Immature natural killer cell (primary cell): Measurements from ENCODE around the gene ADAM15. TPM values are rescaled to one million over a fixed set of nuclear protein-coding genes. Genes with fewer than 3 reads are reported as not detected.

ENCODE experiments used
- DNase-seq, 3 donors: peaks; one replicate each; pipeline ENCODE4 v3.0.0; 2022; ENCODE audit warnings: mixed read lengths in 1 of 3
- H3K27ac Mint-ChIP-seq, 6 donors: one replicate each; pipeline ENCODE4 v1.8.0; 2020; ENCODE audit warnings: mixed read lengths in 6 of 6, mild to moderate bottlenecking in 5 of 6, inconsistent platforms in 4 of 6, moderate library complexity in 3 of 6
- H3K27me3 Mint-ChIP-seq, 3 donors: one replicate each; pipeline ENCODE4 v1.8.0; 2020 to 2021; ENCODE audit warnings: low read depth in 3 of 3, mild to moderate bottlenecking in 3 of 3, mixed read lengths in 3 of 3, moderate library complexity in 3 of 3, inconsistent platforms in 1 of 3
- H3K36me3 Mint-ChIP-seq, 3 donors: one replicate each; pipeline ENCODE4 v1.8.0; 2020; ENCODE audit warnings: mixed read lengths in 3 of 3, inconsistent platforms in 2 of 3, mild to moderate bottlenecking in 2 of 3
- H3K4me1 Mint-ChIP-seq, 2 donors: one replicate each; pipeline ENCODE4 v1.8.0; 2020; ENCODE audit warnings: inconsistent platforms in 2 of 2, mild to moderate bottlenecking in 2 of 2, mixed read lengths in 2 of 2, moderate library complexity in 1 of 2
- H3K4me3 Mint-ChIP-seq, 5 donors: one replicate each; pipeline ENCODE4 v1.8.0; 2020; ENCODE audit warnings: mild to moderate bottlenecking in 5 of 5, mixed read lengths in 5 of 5, inconsistent platforms in 3 of 5, moderate library complexity in 3 of 5
- H3K9me3 Mint-ChIP-seq, 6 donors: one replicate each; pipeline ENCODE4 v1.8.0; 2020; ENCODE audit warnings: mild to moderate bottlenecking in 6 of 6, mixed read lengths in 6 of 6, inconsistent platforms in 4 of 6, moderate library complexity in 3 of 6
- polyA plus RNA-seq, 3 donors: library from polyadenylated mRNA; unstranded; fragments of 300-500 nt; fragmentation: Illumina TruSeq; gene quantifications; one replicate each; pipeline ENCODE4 v1.2.3, GENCODE V29; 2021

ADAM15 gene
- polyA plus RNA-seq, 3 donors from 2014 or later, result 10.4 to 27.1 (median 24.3) TPM

- no peak for DNase-seq
- Mint-ChIP-seq H3K27me3 (peaks cover 0 to 8% (median 0%) of the 10 kb centered on the region in 3 donors), H3K4me3 (no peak overlapping the region), H3K9me3 (no peaks in the 10 kb centered on the region), H3K4me1 (no peaks in the 10 kb centered on the region), H3K36me3 (no peaks in the 10 kb centered on the region), H3K27ac (no peak overlapping the region)
Measured at GRCh38 chr1:155108296-155108695, 57.2 kb downstream of the ADAM15 start.

GRCh38 chr1:155110381-155110780 lies 59.3 kb downstream of the ADAM15 start:
- H3K4me1 Mint-ChIP-seq, result no peaks in the 10 kb centered on the region
- peaks cover 0 to 8% (median 2%) of the 10 kb centered on the region in 3 donors for H3K27me3 Mint-ChIP-seq
- no peak for DNase-seq
- H3K27ac Mint-ChIP-seq, result no peak overlapping the region
- H3K4me3 Mint-ChIP-seq, result no peak overlapping the region
- H3K36me3 Mint-ChIP-seq, result no peaks in the 10 kb centered on the region
- H3K9me3 Mint-ChIP-seq, result no peaks in the 10 kb centered on the region

DNA sequence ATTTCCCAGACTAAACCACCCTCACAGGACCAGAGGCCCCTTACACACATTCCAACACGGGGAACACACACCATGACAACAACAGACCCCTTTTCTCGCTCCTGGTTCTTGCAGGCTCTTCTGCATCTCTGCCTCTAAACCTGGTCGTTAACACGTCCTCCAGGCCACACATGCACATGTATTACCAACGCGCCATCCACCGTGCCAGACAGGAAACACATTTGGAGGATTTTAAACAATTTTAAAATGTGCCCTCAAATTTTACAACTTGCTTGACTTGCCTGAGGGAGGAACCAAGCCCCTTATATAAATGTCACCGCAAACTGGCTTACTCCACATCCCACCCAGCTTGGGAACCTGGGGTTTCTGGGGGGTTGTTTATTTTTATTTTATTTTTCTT lies 59.7 kb downstream of the ADAM15 start:
- DNase-seq, result no peak
- Mint-ChIP-seq H3K9me3 (no peaks in the 10 kb centered on the region), H3K4me3 (no peak overlapping the region), H3K27me3 (peaks cover 0 to 6% (median 4%) of the 10 kb centered on the region in 3 donors), H3K27ac (no peak overlapping the region), H3K36me3 (no peaks in the 10 kb centered on the region), H3K4me1 (no peaks in the 10 kb centered on the region)

Other genes with a start within 250 kb of the ADAM15 start
- gene KCNN3, start 181.0 kb upstream of the ADAM15 start, polyA plus RNA-seq, result not detected
- 10 to 100 TPM; 52.5 to 53.8 (median 53.6) TPM for gene PMVK, start 114.6 kb upstream of the ADAM15 start, polyA plus RNA-seq
- gene PBXIP1, start 95.2 kb upstream of the ADAM15 start, polyA plus RNA-seq, result 100 to 1,000 TPM in 1 of 3 donors, 10 to 100 TPM in 2; 45.1 to 117 (median 94.6) TPM
- gene PYGO2, start 89.5 kb upstream of the ADAM15 start, polyA plus RNA-seq, result 10 to 100 TPM; 15.0 to 39.1 (median 15.4) TPM
- gene SHC1, start 80.6 kb upstream of the ADAM15 start, polyA plus RNA-seq, result 10 to 100 TPM; 32.3 to 49.4 (median 42.5) TPM
- 10 to 100 TPM; 59.5 to 82.7 (median 67.5) TPM for gene CKS1B, start 76.6 kb upstream of the ADAM15 start, polyA plus RNA-seq
- 10 to 100 TPM; 40.9 to 99.7 (median 41.7) TPM for gene FLAD1, start 68.0 kb upstream of the ADAM15 start, polyA plus RNA-seq
- not detected for gene LENEP, start 57.7 kb upstream of the ADAM15 start, polyA plus RNA-seq
- gene ZBTB7B, start 48.5 kb upstream of the ADAM15 start, polyA plus RNA-seq, result 1 to 10 TPM in 2 of 3 donors, under 1 TPM in 1; 0.96 to 3.3 (median 1.8) TPM
- not detected for gene DCST2, start 17.5 kb upstream of the ADAM15 start, polyA plus RNA-seq
- not detected for gene DCST1, start 17.5 kb upstream of the ADAM15 start, polyA plus RNA-seq
- 1 to 10 TPM; 1.1 to 3.0 (median 2.6) TPM for gene EFNA4, start 12.4 kb downstream of the ADAM15 start, polyA plus RNA-seq
- gene EFNA3, start 27.5 kb downstream of the ADAM15 start, polyA plus RNA-seq, result 1 to 10 TPM in 1 of 3 donors, under 1 TPM in 2; 0.70 to 2.3 (median 0.94) TPM
- gene EFNA1, start 76.6 kb downstream of the ADAM15 start, polyA plus RNA-seq, result 1 to 10 TPM in 2 of 3 donors, under 1 TPM in 1; 0.64 to 4.0 (median 1.1) TPM
- gene SLC50A1, start 84.5 kb downstream of the ADAM15 start, polyA plus RNA-seq, result 100 to 1,000 TPM in 1 of 3 donors, 10 to 100 TPM in 2; 59.5 to 120 (median 93.0) TPM
- 100 to 1,000 TPM; 103 to 274 (median 126) TPM for gene DPM3, start 89.2 kb downstream of the ADAM15 start, polyA plus RNA-seq
- gene KRTCAP2, start 122.0 kb downstream of the ADAM15 start, polyA plus RNA-seq, result 100 to 1,000 TPM; 396 to 465 (median 435) TPM
- under 1 TPM in 1 of 3 donors, not detected in 2; 0.43 TPM for gene TRIM46, start 122.5 kb downstream of the ADAM15 start, polyA plus RNA-seq
- gene THBS3, start 156.6 kb downstream of the ADAM15 start, polyA plus RNA-seq, result 1 to 10 TPM in 2 of 3 donors, not detected in 1; 1.3 to 1.8 TPM
- gene MTX1, start 157.4 kb downstream of the ADAM15 start, polyA plus RNA-seq, result 10 to 100 TPM; 51.1 to 62.6 (median 55.1) TPM
- 1 to 10 TPM in 1 of 3 donors, under 1 TPM in 2; 0.64 to 1.3 (median 0.79) TPM for gene ENTREP3, start 204.2 kb downstream of the ADAM15 start, polyA plus RNA-seq
- 100 to 1,000 TPM; 101 to 182 (median 140) TPM for gene SCAMP3, start 211.0 kb downstream of the ADAM15 start, polyA plus RNA-seq
- 10 to 100 TPM in 1 of 3 donors, 1 to 10 TPM in 2; 5.8 to 15.6 (median 6.2) TPM for gene CLK2, start 222.2 kb downstream of the ADAM15 start, polyA plus RNA-seq
- under 1 TPM in 1 of 3 donors, not detected in 2; 0.52 TPM for gene HCN3, start 226.1 kb downstream of the ADAM15 start, polyA plus RNA-seq